Cerebellar nuclear complex (tissue), 1 donor: ENCODE results near the gene ANGEL1.
A peak's percentile ranks its signal among the peaks of the same experiment; 100 is the strongest.

ENCODE experiments used
- DNase-seq, 2 experiments: peaks; one replicate each; lab custom pipeline; 2025; lab: John Stamatoyannopoulos, UW

Gene ANGEL1, protein sequence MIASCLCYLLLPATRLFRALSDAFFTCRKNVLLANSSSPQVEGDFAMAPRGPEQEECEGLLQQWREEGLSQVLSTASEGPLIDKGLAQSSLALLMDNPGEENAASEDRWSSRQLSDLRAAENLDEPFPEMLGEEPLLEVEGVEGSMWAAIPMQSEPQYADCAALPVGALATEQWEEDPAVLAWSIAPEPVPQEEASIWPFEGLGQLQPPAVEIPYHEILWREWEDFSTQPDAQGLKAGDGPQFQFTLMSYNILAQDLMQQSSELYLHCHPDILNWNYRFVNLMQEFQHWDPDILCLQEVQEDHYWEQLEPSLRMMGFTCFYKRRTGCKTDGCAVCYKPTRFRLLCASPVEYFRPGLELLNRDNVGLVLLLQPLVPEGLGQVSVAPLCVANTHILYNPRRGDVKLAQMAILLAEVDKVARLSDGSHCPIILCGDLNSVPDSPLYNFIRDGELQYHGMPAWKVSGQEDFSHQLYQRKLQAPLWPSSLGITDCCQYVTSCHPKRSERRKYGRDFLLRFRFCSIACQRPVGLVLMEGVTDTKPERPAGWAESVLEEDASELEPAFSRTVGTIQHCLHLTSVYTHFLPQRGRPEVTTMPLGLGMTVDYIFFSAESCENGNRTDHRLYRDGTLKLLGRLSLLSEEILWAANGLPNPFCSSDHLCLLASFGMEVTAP

GRCh38 chr14:76812422-76813383, at the start of gene ANGEL1:
TSS of gene ANGEL1 (minus strand) at chr14:76812882. CDS start at chr14:76812827, 55 bp downstream.
- DNase-seq, result peak; percentile 60 to 81

DNA sequence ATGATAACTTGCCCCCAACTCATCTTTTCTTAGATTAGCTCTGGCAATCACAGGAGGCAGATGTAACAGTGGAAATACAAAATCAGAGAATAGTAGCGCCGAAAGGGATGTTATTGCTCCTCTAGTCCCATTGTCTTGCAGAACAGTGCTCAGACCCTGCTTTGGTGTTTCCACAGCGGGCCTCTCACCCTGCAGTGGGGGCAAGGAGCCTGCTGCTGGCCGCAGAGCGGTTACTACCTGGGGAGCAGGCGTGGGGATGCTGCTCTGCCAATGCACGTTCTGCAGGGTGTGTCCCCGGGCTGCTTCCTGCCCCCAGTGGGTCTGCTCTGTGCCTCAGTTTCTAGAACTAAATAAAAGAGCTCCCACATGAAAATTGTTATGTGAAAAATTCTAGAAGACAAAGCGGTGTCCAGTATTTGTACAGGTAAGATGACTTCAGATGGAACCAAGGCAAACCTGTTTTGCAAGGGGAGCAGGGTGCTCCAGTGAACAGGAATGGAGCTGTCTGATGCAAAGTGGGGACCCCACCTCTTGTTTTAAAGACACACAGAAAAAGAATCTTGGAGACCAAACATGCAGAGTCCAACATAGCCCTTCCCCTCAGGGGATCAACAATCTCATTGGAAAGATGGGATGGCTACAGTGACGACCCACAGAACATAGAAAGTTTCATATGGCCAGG, 49.0 kb upstream of the ANGEL1 start:
- no peak for DNase-seq

GRCh38 chr14:76856769-76857168, 44.1 kb upstream of the ANGEL1 start:
- DNase-seq, result no peak

GRCh38 chr14:76855066-76855465, 42.4 kb upstream of the ANGEL1 start:
- DNase-seq, result no peak

GRCh38 chr14:76848879-76849278, 36.2 kb upstream of the ANGEL1 start:
- DNase-seq, result no peak

- no peak for DNase-seq
These were observed 33.8 kb upstream of the ANGEL1 start for GRCh38 chr14:76846331-76847047.

DNA sequence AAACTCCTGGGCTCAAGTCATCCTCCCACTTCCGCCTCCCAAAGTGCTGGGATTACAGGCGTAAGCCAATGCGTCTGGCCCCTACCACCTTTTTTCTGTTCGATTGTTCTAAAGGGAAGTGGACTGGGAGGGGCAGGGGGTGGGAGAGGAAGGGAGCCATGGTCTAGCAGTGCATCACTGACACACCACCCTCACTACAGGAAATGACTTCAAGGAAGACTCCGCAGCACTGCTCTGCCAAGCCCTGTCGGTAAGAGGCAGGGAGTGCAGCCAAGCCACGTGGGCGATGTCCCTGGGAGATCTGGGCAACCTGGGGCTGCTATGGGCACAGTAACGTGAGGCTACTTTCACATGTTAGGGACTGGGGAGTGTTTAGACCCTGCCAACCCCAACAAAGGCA, 31.5 kb upstream of the ANGEL1 start:
- no peak for DNase-seq

- DNase-seq, result no peak
These were observed 29.7 kb upstream of the ANGEL1 start for GRCh38 chr14:76842414-76842813.

- no peak for DNase-seq
These were observed 24.8 kb upstream of the ANGEL1 start for GRCh38 chr14:76837524-76837923.

- DNase-seq, result no peak
These were observed 23.4 kb upstream of the ANGEL1 start for GRCh38 chr14:76836029-76836630.

DNA sequence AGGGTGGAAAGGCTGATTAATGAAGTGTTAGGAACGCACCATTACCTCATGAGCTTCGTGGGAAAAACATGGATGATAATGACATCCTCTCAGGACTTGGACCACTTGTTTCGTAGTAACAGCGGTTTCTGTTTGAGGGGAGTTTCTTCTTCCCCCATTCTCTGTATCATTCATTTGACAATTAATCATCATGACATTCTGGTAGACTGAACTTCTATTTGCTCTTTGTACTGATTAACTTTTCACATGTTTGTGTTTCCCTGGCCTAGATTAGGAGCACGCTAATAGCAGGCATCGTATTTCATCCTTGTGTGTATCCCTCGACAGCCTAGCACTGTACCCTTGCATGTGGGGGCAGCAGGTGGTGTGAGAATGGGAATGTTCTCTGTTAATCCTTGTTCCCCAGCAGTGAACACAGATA, 21.6 kb upstream of the ANGEL1 start:
- DNase-seq, result no peak

DNA sequence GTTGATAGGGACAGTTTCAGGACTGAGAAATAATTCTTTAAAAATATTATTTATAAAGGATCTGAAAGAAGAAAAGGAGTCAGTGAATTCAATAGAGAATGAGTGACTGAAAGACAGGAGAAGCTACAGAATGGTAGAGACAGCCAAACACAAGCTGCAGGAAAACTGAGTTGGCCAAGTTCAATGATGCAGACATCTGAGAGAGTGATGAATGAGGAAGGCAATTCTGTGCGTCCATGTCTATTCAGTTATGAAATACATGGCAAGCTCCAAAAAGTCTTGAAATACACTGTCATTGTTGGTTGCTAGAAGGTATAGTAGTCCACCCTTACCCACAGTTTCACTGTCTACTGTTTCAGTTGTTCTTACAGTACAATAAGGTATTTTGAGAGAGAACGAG, 20.3 kb upstream of the ANGEL1 start:
- DNase-seq, result no peak

DNA sequence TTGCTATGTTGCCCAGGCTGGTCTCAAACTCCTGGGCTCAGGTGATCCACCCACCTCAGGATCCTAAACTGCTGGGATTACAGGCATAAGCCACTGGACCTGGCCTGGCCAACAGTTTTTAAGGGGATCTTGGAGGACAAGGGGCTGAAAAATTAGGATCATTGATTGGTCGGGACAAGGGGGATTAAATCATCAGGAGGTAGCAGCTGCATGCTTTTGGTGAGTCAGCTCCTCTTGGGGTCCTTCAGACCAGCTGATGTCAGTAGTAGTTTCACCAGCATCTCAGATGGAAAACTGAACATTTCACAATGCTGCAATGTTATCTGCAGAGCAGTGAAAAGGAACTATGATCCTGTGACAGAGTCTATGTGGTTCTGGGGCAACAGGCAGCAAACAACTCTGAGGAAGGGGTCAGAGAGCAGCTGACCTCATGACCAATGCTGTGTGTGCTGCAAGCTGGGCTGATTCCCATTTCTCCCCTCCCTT, 19.9 kb upstream of the ANGEL1 start:
- no peak for DNase-seq

DNA sequence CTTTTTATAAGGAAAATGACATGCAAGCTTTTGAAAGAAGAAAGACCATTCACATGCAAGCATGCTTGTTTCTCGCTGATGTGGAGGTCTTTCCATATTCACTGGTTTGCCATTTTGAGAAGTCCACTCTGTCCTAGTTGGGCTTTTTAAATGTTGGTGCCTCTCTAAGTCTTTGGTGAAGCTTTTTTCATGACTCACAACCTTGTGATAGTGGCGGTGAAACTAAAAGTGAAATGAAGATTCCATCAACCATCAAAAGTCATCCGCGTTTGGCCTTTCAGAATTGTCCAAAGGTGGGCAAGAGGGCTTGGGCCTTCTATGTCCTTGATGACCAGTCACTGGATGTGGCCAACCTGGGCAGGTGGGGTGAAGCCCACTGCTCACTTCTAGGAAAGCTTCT, 17.9 kb upstream of the ANGEL1 start:
- DNase-seq, result no peak

DNA sequence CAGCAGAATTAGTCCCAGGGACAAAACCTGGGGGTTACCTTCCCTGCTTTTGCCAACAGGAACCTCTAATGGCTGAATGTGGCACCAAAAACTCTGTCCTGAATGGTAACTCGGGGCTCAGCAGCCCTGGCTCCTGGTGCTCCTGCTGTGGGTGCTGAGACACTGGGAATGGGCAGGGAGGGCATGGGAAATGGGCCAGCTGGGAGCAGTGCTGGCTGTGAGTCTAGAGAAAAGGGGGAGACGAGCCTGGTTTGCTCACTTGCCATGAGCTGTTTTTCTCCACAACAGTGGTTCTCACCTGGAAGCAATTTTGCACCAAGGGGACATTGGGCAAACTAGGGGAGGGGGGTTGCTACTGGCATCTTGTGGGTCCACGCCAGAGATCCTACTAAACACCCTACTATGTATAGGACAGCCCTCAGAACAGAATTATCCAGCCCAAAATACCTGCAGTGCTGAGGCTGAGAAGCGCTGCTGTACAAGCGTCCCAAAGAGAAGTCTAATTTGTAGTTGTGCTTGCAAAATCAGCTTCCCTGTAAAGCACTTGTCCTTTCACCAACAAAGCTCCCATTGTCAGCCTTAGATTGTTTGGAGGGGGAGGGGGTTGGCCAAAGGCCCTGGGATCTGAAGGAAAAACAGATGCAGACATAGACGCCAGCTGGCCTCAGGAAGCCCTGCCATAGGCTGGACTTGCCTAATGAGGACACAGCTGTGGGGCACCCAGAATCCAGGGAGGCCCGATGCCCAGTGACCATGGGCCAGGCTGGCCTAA, 17.2 kb upstream of the ANGEL1 start:
- no peak for DNase-seq

- no peak for DNase-seq
These were observed 16.3 kb upstream of the ANGEL1 start for GRCh38 chr14:76829013-76829365.

GRCh38 chr14:76828339-76829012, 15.8 kb upstream of the ANGEL1 start:
- DNase-seq, result no peak

DNA sequence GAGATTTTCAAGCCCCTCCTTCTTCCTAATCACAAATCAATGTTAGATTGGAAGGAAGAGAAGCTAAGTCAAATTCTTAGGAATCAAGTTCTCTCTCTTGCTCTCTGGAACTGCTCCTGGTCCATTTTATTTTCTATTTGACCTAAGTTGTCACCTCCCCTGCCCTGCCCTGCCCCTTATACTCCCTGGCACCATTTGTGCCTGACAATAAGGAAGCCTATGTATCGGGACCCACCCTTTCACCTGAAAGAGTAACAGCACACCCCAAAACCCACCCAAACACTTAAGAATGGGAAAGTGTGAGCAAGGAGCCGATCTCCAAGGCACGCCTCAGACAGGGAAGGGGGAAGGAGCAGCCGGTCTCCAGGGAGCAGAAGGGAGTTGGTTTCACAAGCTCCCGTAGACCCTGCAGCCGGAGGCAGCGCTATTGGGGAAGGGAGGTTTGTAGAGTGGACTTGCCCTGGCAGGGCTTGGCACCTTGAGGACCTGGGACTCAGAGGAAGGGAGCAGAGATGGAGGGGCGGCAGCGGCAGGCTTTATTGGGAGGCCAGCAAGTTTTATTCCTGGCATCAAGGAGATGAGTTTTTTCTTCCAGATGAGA, 15.1 kb upstream of the ANGEL1 start:
- no peak for DNase-seq

DNA sequence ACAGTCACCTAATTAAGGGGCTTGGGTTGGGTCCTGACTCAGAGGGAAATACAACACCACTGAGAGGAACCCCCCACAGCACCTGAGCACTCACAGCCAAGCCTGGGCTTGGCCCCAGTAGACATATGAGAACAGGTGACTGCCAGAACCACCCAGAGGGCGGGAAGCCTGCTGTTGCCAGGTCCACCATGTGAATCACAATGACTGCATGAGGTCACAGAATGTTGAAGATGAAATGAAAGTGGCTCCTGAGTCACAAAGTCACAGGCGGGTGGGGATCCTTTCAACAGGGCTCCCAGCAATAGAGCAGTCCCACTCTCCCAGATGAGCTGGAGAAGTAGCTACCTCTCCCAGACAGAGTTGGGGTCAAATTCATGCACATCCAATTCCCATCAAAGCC, 13.4 kb upstream of the ANGEL1 start, which contains the start of gene LRRC74A:
LRRC74A (plus strand) TSS at position 287 of the 400 bp plus-strand sequence. CDS start 290 bp downstream, outside the sequence.
- no peak for DNase-seq
